ENCODE results near the gene CREB1.

DNA sequence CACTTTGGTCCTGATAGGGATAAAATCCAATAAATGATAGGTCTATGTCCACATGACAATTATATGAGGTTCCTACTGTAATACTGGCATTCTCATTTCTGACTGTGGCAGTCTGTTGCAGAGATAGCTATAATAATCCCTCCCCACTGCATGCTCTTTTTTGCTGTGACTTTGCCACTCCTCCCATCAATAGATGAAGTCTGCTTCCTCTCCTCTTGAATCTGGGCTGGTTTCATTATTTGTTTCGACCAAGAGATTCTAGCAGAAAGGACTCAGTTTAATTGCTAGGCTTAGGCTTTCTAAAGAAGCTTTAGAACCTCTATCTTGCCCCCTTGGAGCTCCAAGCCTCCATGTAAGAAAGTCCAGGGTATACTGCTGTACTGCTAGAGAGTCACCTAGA is 23.3 kb upstream of the CREB1 start:
- TF ChIP-seq CTCF (IDR thresholded peaks at IDR 0.05) (no peak), EZH2 (IDR thresholded peaks at IDR 0.05; ENCODE audit: borderline replicate concordance, insufficient read depth, low read depth, low read length, poor library complexity, severe bottlenecking) (no peak)

All from B cell (primary cell).